Motor neuron (in vitro differentiated cells): ENCODE results near the gene RAB40A. TPM values are rescaled to one million over a fixed set of nuclear protein-coding genes. Genes with fewer than 3 reads are reported as not detected.
"Not testable (repeated sequence)": the region's sequence is repeated elsewhere in the genome, so short reads cannot be mapped to it uniquely, and the experiment has no call there.

ENCODE experiments used
- ATAC-seq, 8 experiments: fragments of 200-7000 bp; cut with Tn5 transposase; replicated peaks in 6 of 8; 2 replicates each; pipeline ENCODE4 v1.8.0; 2021; ENCODE audit warnings: mild to moderate bottlenecking in 8 of 8, moderate library complexity in 8 of 8
- H3K27ac ChIP-seq, 2 donors: fragments of 250-450 bp; sonication (Bioruptor Pico); 2 replicates each; pipeline ENCODE4 v1.9.0; 2021; ENCODE audit warnings: antibody characterized with exemption in 2 of 2, mild to moderate bottlenecking in 2 of 2, moderate library complexity in 1 of 2
- H3K4me1 ChIP-seq, 2 donors: fragments of 250-450 bp; sonication (Bioruptor Pico); replicated peaks in 1 of 2; 2 replicates each; pipeline ENCODE4 v1.6.1; 2021; ENCODE audit warnings: antibody characterized with exemption in 2 of 2, mild to moderate bottlenecking in 2 of 2, moderate library complexity in 1 of 2
- H3K4me3 ChIP-seq, 5 donors: fragments of 250-450 bp; sonication (Bioruptor Pico); 2 replicates each; pipeline ENCODE4 v1.9.0; 2021; ENCODE audit warnings: antibody characterized with exemption in 5 of 5, mild to moderate bottlenecking in 5 of 5, moderate library complexity in 4 of 5
- WGBS, 10 experiments: fragments of 450-650 bp; shearing (Covaris generic); methylation state at CpG; one replicate each; pipeline ENCODE4 v1.0.0; 2022; 5-methylcytosine and 5-hydroxymethylcytosine counted together
- in situ Hi-C, 9 experiments: fragments of 400-800 bp; cut with MboI; loops; one replicate each; pipeline ENCODE4 v1.15.0; 2021; ENCODE audit warnings: low sequenced_read_pairs in 9 of 9, low pct_unique_long_range_greater_than_20kb in 2 of 9; ENCODE audit not compliant: unreplicated experiment in 9 of 9
- total RNA-seq, 8 experiments: library from RNA; unstranded; fragments of 300-600 nt; gene quantifications; 2 replicates each; pipeline versions ENCODE4 v1.2.3 to v1.2.4, GENCODE V29; 2022

RAB40A gene
- total RNA-seq, 8 experiments from 2014 or later, result 0.76 to 3.8 (median 2.2) TPM

GRCh38 chrX:103480526-103480925 lies 38.8 kb downstream of the RAB40A start:
- in situ Hi-C loops, result no loop called here
- no peak for ATAC-seq
- WGBS, 10 experiments, result 20 to 100% (median 56%) methylated on average over 1 to 2 of the region's 2 CpGs; no CpG with 5 or more reads in 7 of the 10 experiments
- H3K4me3 ChIP-seq, result no peak overlapping the region
- no peaks in the 10 kb centered on the region for H3K4me1 ChIP-seq
- H3K27ac ChIP-seq, result no peak overlapping the region

GRCh38 chrX:103477496-103477895 lies 41.8 kb downstream of the RAB40A start:
- Histone ChIP-seq H3K4me3 (no peak overlapping the region), H3K4me1 (no peaks in the 10 kb centered on the region), H3K27ac (no peak overlapping the region)
- ATAC-seq, result no peak
- in situ Hi-C loops, result no loop called here

GRCh38 chrX:103475381-103475780 lies 43.9 kb downstream of the RAB40A start:
- no peak for ATAC-seq
- H3K4me1 ChIP-seq, result no peaks in the 10 kb centered on the region
- H3K27ac ChIP-seq, result no peak overlapping the region
- no peak overlapping the region for H3K4me3 ChIP-seq
- in situ Hi-C loops, result no loop called here
- 17 to 80% methylated on average over 1 of the region's 1 CpG; no CpG with 5 or more reads in 8 of the 10 experiments for WGBS, 10 experiments

- H3K27ac ChIP-seq, in situ Hi-C loops, ATAC-seq, H3K4me3 ChIP-seq, H3K4me1 ChIP-seq: not testable (repeated sequence)
- WGBS, 10 experiments, result 52 to 100% methylated on average over 1 to 8 of the region's 8 CpGs; no CpG with 5 or more reads in 8 of the 10 experiments
Measured at GRCh38 chrX:103469977-103470376, 49.3 kb downstream of the RAB40A start.

- Histone ChIP-seq H3K4me1 (peaks cover 0 to 2% of the 10 kb centered on the region in 2 donors), H3K27ac (no peak overlapping the region), H3K4me3 (no peak overlapping the region)
- in situ Hi-C loops, result no loop called here
- 17 to 100% (median 61%) methylated on average over 1 to 2 of the region's 2 CpGs; no CpG with 5 or more reads in 6 of the 10 experiments for WGBS, 10 experiments
- ATAC-seq, result no peak
Measured at GRCh38 chrX:103467887-103468286, 51.4 kb downstream of the RAB40A start.

- in situ Hi-C loops, result no loop called here
- peaks cover 0 to 2% of the 10 kb centered on the region in 2 donors for H3K4me1 ChIP-seq
- ATAC-seq, result no peak
- H3K4me3 ChIP-seq, result no peak overlapping the region
- WGBS, 10 experiments, result 0 to 100% (median 54%) methylated on average over 1 to 2 of the region's 2 CpGs; no CpG with 5 or more reads in 5 of the 10 experiments
- H3K27ac ChIP-seq, result no peak overlapping the region
Measured at GRCh38 chrX:103467156-103467555, 52.1 kb downstream of the RAB40A start.

DNA sequence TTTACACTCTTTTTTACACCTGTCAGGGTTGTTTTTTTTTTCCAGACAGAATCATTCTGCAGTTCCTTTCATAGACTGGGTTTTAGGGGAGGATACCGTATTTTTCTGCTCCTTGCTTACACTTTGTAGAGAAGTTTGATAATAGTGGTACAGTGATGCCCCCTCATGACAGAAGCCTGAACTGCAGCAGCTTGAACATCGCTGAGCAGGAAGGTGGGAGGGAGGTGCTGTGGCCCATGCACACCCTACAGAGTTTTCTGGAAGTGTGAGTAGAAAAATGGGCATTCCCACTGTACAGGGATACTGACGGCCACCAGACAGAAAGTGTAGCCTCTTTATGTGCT lies 54.5 kb downstream of the RAB40A start:
- Histone ChIP-seq H3K4me3 (no peak overlapping the region), H3K27ac (no peak overlapping the region), H3K4me1 (peaks cover 0 to 2% of the 10 kb centered on the region in 2 donors)
- peak; percentile 63 to 96 (median 82) for ATAC-seq
- 0 to 16% methylated on average over 2 to 3 of the region's 3 CpGs; no CpG with 5 or more reads in 8 of the 10 experiments for WGBS, 10 experiments
- in situ Hi-C loops, result no loop called here

DNA sequence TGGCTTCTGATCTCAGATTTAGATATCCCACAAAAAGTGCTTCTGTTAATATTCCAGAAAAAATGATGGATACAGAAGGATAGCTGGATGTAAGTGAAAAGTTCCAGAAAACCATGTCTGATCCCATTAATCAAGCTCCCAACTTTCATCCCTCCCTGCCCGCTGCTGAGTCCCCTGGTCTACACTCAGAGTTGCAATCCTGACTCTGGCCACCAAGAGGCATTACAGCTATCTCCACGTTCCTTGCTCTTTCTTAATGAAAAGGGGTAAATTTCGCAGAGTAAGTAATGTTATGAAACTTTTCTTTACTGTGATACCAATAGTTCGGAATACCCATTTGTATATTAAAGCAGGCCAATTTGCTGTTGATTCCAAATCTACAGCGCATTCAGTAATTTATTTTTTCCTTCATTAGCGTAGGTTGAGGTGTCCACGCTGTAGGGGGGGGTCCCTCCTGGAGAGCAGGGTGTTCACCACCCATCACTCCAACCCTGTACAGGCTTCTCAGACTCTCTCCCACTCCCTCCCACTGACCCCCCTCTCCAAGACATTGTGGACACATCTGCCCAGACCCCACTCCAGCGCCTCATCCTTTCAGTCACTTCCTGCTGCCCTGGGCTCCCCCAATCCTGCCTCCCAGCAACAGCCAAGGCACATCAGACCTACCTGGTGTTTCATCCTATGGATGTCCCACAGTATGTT lies 55.1 kb downstream of the RAB40A start:
- 0 to 60% (median 29%) methylated on average over 1 to 8 of the region's 8 CpGs; no CpG with 5 or more reads in 6 of the 10 experiments for WGBS, 10 experiments
- Histone ChIP-seq H3K4me1 (peaks cover 0 to 2% of the 10 kb centered on the region in 2 donors), H3K4me3 (no peak overlapping the region), H3K27ac (no peak overlapping the region)
- in situ Hi-C loops, result no loop called here
- peak in 7 of 8 experiments; percentile 5 to 85 (median 23) for ATAC-seq

- WGBS, 10 experiments, result 40 to 100% methylated on average over 1 of the region's 1 CpG; no CpG with 5 or more reads in 8 of the 10 experiments
- no peak overlapping the region for H3K4me3 ChIP-seq
- H3K27ac ChIP-seq, result no peak overlapping the region
- H3K4me1 ChIP-seq, result peaks cover 0 to 2% of the 10 kb centered on the region in 2 donors
- ATAC-seq, result no peak
- in situ Hi-C loops, result no loop called here
Measured at GRCh38 chrX:103461156-103461555, 58.1 kb downstream of the RAB40A start.

GRCh38 chrX:103460001-103460755 lies 59.1 kb downstream of the RAB40A start:
- H3K4me3 ChIP-seq, H3K27ac ChIP-seq, H3K4me1 ChIP-seq, in situ Hi-C loops, ATAC-seq: not testable (repeated sequence)
- WGBS, 10 experiments, result 60 to 100% (median 100%) methylated on average over 1 to 2 of the region's 15 CpGs; no CpG with 5 or more reads in 7 of the 10 experiments

DNA sequence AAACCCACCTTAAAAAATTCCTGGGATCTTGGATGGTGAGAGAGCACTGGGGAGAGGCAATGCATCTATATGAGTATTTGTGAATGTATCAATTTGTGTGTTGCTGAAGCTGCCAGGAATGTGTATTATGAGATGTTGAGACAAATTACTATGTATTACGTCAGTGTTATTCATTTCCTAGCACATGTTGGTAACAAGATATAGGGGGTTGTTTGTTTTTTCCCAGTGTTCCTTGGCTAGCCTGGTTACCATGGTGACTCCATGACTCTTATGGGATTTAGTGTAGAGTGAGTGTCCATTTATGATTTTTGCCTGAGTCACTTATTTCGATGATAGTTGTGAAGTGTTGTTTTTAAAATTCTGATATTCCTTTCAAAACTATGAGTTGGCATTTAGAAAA lies 65.6 kb downstream of the RAB40A start:
- 0 to 63% methylated on average over 1 to 2 of the region's 2 CpGs; no CpG with 5 or more reads in 8 of the 10 experiments for WGBS, 10 experiments
- Histone ChIP-seq H3K4me1 (no peaks in the 10 kb centered on the region), H3K27ac (no peak overlapping the region), H3K4me3 (no peak overlapping the region)
- in situ Hi-C loops, result no loop called here
- peak in 6 of 8 experiments; percentile 38 to 100 (median 43) for ATAC-seq
